MCF 10A (cell line): ENCODE results near the gene PROK2. TPM values are rescaled to one million over a fixed set of nuclear protein-coding genes. Genes with fewer than 3 reads are reported as not detected.

ENCODE experiments used
- BruUV-seq: library from RNA; stranded (reverse); fragments of 400-500 nt; replicated peaks from 2 replicates; lab custom pipeline; 2021; lab: Mats Ljungman, UMichigan
- CTCF ChIA-PET: fragments of 300-600 bp; sonication (Branson Sonifier 250); formaldehyde crosslinking; extraction: SDS; loops from one replicate; lab custom pipeline; 2021; ENCODE audit warnings: antibody characterized with exemption, inconsistent platforms; lab: Yijun Ruan, JAX
- POLR2A ChIA-PET: fragments of 300-600, 350-650 bp; sonication (Branson Sonifier 250); formaldehyde crosslinking; extraction: SDS; loops from one replicate; lab custom pipeline; 2020; ENCODE audit warnings: antibody characterized with exemption, inconsistent platforms; lab: Yijun Ruan, JAX
- DNase-seq: peaks from one replicate; pipeline ENCODE4 v3.0.0-alpha.2; 2018; ENCODE audit not compliant: unreplicated experiment
- H3K27ac Mint-ChIP-seq: one replicate; pipeline ENCODE4 v1.8.0; 2022; ENCODE audit warnings: mild to moderate bottlenecking, low read depth, mixed read lengths; ENCODE audit not compliant: unreplicated experiment
- H3K27me3 Mint-ChIP-seq: one replicate; pipeline ENCODE4 v1.8.0; 2022; ENCODE audit warnings: mixed read lengths; ENCODE audit not compliant: insufficient read depth, unreplicated experiment
- H3K36me3 Mint-ChIP-seq: one replicate; pipeline ENCODE4 v1.8.0; 2022; ENCODE audit warnings: mild to moderate bottlenecking, moderate library complexity, mixed read lengths; ENCODE audit not compliant: insufficient read depth, unreplicated experiment
- H3K4me1 Mint-ChIP-seq: one replicate; pipeline ENCODE4 v1.8.0; 2022; ENCODE audit warnings: mixed read lengths; ENCODE audit not compliant: insufficient read depth, unreplicated experiment
- H3K4me3 Mint-ChIP-seq: one replicate; pipeline ENCODE4 v1.8.0; 2022; ENCODE audit warnings: mild to moderate bottlenecking, moderate library complexity, mixed read lengths; ENCODE audit not compliant: unreplicated experiment
- H3K9me3 Mint-ChIP-seq: one replicate; pipeline ENCODE4 v1.8.0; 2022; ENCODE audit warnings: mixed read lengths; ENCODE audit not compliant: unreplicated experiment
- intact Hi-C: fragments of 100-400 bp; cut with micrococcal nuclease; formaldehyde crosslinking; loops from 2 replicates; pipeline ENCODE4 v1.14.1; 2022
- total RNA-seq: library from RNA; stranded (reverse); gene quantifications from 2 replicates; pipeline ENCODE4 v1.2.3, GENCODE V29; 2022
- TF ChIP-seq, protein P1 (sequence below): fragments of 200-600 bp; IDR thresholded peaks from one replicate; pipeline ENCODE4 v1.8.0; 2022; ENCODE audit warnings: antibody characterized with exemption, mild to moderate bottlenecking; ENCODE audit not compliant: unreplicated experiment

Gene PROK2
- total RNA-seq, 1 experiment from 2014 or later = not detected

GRCh38 chr3:71805691-71806090 lies 20.7 kb upstream of the PROK2 start:
- Mint-ChIP-seq H3K27me3 (peaks cover 30% of the 10 kb centered on the region), H3K9me3 (no peaks in the 10 kb centered on the region), H3K27ac (no peak overlapping the region), H3K4me3 (no peak overlapping the region), H3K36me3 (no peaks in the 10 kb centered on the region), H3K4me1 (no peaks in the 10 kb centered on the region)
- CTCF ChIA-PET = no interaction called here
- DNase-seq = no peak
- no TSS peak for BruUV-seq
- intact Hi-C loops = no loop called here
- POLR2A ChIA-PET = no interaction called here
- TF ChIP-seq, protein P1, sequence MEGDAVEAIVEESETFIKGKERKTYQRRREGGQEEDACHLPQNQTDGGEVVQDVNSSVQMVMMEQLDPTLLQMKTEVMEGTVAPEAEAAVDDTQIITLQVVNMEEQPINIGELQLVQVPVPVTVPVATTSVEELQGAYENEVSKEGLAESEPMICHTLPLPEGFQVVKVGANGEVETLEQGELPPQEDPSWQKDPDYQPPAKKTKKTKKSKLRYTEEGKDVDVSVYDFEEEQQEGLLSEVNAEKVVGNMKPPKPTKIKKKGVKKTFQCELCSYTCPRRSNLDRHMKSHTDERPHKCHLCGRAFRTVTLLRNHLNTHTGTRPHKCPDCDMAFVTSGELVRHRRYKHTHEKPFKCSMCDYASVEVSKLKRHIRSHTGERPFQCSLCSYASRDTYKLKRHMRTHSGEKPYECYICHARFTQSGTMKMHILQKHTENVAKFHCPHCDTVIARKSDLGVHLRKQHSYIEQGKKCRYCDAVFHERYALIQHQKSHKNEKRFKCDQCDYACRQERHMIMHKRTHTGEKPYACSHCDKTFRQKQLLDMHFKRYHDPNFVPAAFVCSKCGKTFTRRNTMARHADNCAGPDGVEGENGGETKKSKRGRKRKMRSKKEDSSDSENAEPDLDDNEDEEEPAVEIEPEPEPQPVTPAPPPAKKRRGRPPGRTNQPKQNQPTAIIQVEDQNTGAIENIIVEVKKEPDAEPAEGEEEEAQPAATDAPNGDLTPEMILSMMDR = no peak

DNA sequence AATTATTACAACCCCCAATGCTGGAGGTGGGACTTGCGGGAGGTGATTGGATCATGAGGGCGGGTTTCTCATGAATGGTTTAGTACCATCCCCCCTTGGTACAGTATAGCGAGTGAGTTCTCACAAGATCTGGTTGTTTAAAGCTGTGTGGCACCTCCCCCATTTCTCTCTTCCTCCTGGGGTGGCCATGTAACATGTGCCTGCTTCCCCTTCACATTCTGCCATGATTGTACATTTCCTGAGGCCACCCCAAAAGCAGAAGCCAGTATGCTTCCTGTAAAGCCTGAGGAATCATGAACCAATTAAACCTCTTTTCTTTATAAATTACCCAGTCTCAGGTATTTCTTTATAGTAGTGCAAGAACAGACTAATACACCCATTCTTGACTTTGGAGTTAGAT lies 20.3 kb upstream of the PROK2 start:
- intact Hi-C loops = no loop called here
- H3K4me1 Mint-ChIP-seq = no peaks in the 10 kb centered on the region
- ChIA-PET POLR2A (no interaction called here), CTCF (no interaction called here)
- H3K4me3 Mint-ChIP-seq = no peak overlapping the region
- H3K36me3 Mint-ChIP-seq = no peaks in the 10 kb centered on the region
- no TSS peak for BruUV-seq
- no peak overlapping the region for H3K27ac Mint-ChIP-seq
- no peak for DNase-seq
- TF ChIP-seq, protein P1 = no peak
- peaks cover 35% of the 10 kb centered on the region for H3K27me3 Mint-ChIP-seq
- no peaks in the 10 kb centered on the region for H3K9me3 Mint-ChIP-seq

GRCh38 chr3:71803248-71803647 lies 18.3 kb upstream of the PROK2 start:
- H3K4me3 Mint-ChIP-seq = no peak overlapping the region

DNA sequence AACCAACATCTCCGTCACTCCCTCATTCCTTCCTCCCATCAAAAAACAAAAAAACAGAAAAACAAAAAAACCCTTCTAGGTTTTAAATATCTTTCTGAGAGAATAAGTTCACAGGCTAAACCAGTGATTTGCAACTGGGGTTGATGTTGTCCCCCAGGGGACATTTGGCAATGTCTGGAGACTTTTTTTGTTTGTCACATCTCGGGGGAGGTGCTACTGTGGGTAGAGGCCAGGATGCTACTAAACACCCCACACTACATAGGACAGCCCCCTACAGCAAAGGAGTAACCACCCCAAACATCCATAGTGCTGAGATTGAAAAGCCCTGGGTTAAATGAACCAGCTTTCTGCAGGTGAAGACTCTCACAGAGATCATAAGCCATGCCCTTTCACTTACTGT lies 17.0 kb upstream of the PROK2 start:
- H3K27ac Mint-ChIP-seq = no peak overlapping the region
- CTCF ChIA-PET = interaction anchor here (0.7 to 1.1 kb wide), 3 partner anchors 12 to 1378 kb away, joined by 3 to 4 read pairs (median 3); no protein-coding TSS in a partner anchor
- BruUV-seq = no TSS peak

More at GRCh38 chr3:71803248-71803647, 18.3 kb upstream of the PROK2 start:
- H3K9me3 Mint-ChIP-seq = no peaks in the 10 kb centered on the region
- no TSS peak for BruUV-seq
- intact Hi-C loops = no loop called here
- CTCF ChIA-PET = interaction anchor here (1.0 to 1.1 kb wide), 2 partner anchors 10 to 92 kb away, joined by 3 to 4 read pairs; no protein-coding TSS in a partner anchor
- POLR2A ChIA-PET = no interaction called here
- H3K27me3 Mint-ChIP-seq = peaks cover 55% of the 10 kb centered on the region
- H3K4me1 Mint-ChIP-seq = no peaks in the 10 kb centered on the region
- no peak for DNase-seq
- H3K27ac Mint-ChIP-seq = no peak overlapping the region
- H3K36me3 Mint-ChIP-seq = no peaks in the 10 kb centered on the region
- TF ChIP-seq, protein P1 = no peak

More for the DNA sequence above, 17.0 kb upstream of the PROK2 start:
- peaks cover 56% of the 10 kb centered on the region for H3K27me3 Mint-ChIP-seq
- POLR2A ChIA-PET = no interaction called here
- TF ChIP-seq, protein P1 = no peak
- H3K4me1 Mint-ChIP-seq = no peaks in the 10 kb centered on the region
- H3K4me3 Mint-ChIP-seq = no peak overlapping the region
- no peaks in the 10 kb centered on the region for H3K9me3 Mint-ChIP-seq
- no peak for DNase-seq
- no peaks in the 10 kb centered on the region for H3K36me3 Mint-ChIP-seq
- intact Hi-C loops = no loop called here
